ENCODE data around the gene AGAP1. TPM values are rescaled to one million over a fixed set of nuclear protein-coding genes. Genes with fewer than 3 reads are reported as not detected.

Gene AGAP1
- total RNA-seq, 1 experiment from 2014 or later = 25.8 TPM

- Histone ChIP-seq H3K9ac (ENCODE audit: extremely low read depth, insufficient read length, low read length) (no peak overlapping the region), H3K23me2 (ENCODE audit: insufficient read length, low read depth, low read length, poor library complexity, severe bottlenecking) (no peaks in the 10 kb centered on the region), H3K14ac (ENCODE audit: insufficient read depth, low read length) (no peak overlapping the region), H3K18ac (ENCODE audit: insufficient read length, low read depth, low read length) (no peak overlapping the region), H3K4me2 (ENCODE audit: insufficient read depth, insufficient read length, low read length) (no peak overlapping the region), H3K56ac (ENCODE audit: insufficient read length, low read depth, low read length) (no peak overlapping the region), H2AK5ac (ENCODE audit: insufficient read length, low read length) (no peak overlapping the region), H3K27ac (ENCODE audit: insufficient read length, low read depth, low read length) (no peak overlapping the region), H4K8ac (replicated peaks; ENCODE audit: insufficient read length, low read depth, low read length) (no peak overlapping the region), H4K91ac (ENCODE audit: insufficient read length, low read depth, low read length) (no peak overlapping the region), H2BK120ac (ENCODE audit: low read depth, low read length, poor library complexity, severe bottlenecking) (no peak overlapping the region), H2AFZ (ENCODE audit: low read length) (no peak overlapping the region), H2BK12ac (ENCODE audit: insufficient read length, low read depth, low read length) (no peak overlapping the region), H3K9me3 (ENCODE audit: control insufficient read depth, low read depth, low read length) (no peaks in the 10 kb centered on the region), H3K79me1 (ENCODE audit: insufficient read depth, low read depth, low read length, poor library complexity, severe bottlenecking) (no peaks in the 10 kb centered on the region), H4K5ac (ENCODE audit: insufficient read length, low read depth, low read length) (no peak overlapping the region), H2BK5ac (ENCODE audit: insufficient read length, low read length) (no peak overlapping the region), H3K23ac (ENCODE audit: insufficient read length, low read depth, low read length) (no peak overlapping the region), H2BK20ac (ENCODE audit: low read depth, low read length, poor library complexity, severe bottlenecking) (no peak overlapping the region), H3K4ac (ENCODE audit: low read depth, low read length) (no peak overlapping the region), H3K27me3 (ENCODE audit: insufficient read depth, low read length) (no peaks in the 10 kb centered on the region), H4K20me1 (ENCODE audit: control insufficient read depth, insufficient read depth, insufficient read length) (no peaks in the 10 kb centered on the region), H2BK15ac (ENCODE audit: low read depth, low read length) (no peak overlapping the region; the same call in 1 of the 2 replicates), H3K79me2 (ENCODE audit: insufficient read depth, low read length) (no peaks in the 10 kb centered on the region), H3K4me1 (ENCODE audit: insufficient read depth, low read length) (peaks cover 9% of the 10 kb centered on the region; the same call in 1 of the 2 replicates), H3T11ph (ENCODE audit: low read length) (no peak overlapping the region)
- WGBS (ENCODE audit: extremely low coverage, insufficient read length, low lambda C conversion rate) = no CpG with 5 or more reads among the region's 3 CpGs
- no peaks in the 10 kb centered on the region for H3K9me3 Mint-ChIP-seq
- H3K27ac Mint-ChIP-seq = no peak overlapping the region
- H3K27me3 Mint-ChIP-seq (ENCODE audit: low read depth) = no peaks in the 10 kb centered on the region
- no peak for TF ChIP-seq CTCF (conservative IDR thresholded peaks at IDR 0.05)
- H3K4me3 Mint-ChIP-seq = no peak overlapping the region
- DNase-seq = no peak
- peaks cover 27 to 40% of the 10 kb centered on the region in 2 experiments for H3K4me1 Mint-ChIP-seq
- no peaks in the 10 kb centered on the region; a peak in 1 of 7 replicates for H3K36me3 Mint-ChIP-seq (ENCODE audit: insufficient read depth in 1 of 3, low read depth in 3 of 3)
These were observed 367.5 kb downstream of the AGAP1 start for GRCh38 chr2:235861383-235861782.

Data from H9 (cell line).